ENCODE results near the gene MZT2A. TPM values are rescaled to one million over a fixed set of nuclear protein-coding genes. Genes with fewer than 3 reads are reported as not detected.

The MZT2A gene
- total RNA-seq (2022; extraction: Qiagen RNA extraction; ENCODE audit: low read depth): 111 to 203 TPM (median 182 TPM) in 5 replicates

GRCh38 chr2:131492015-131492417 lies at the start of gene MZT2A:
Gene MZT2A, minus strand, starts transcription at chr2:131492397. Its CDS starts 21 bp downstream, at chr2:131492376.

GRCh38 chr2:131527131-131528001 lies 35.2 kb upstream of the MZT2A start, which contains the start of gene CCDC74A:
Gene CCDC74A, plus strand, starts transcription at chr2:131527888. Its CDS starts 83 bp downstream, at chr2:131527971.

GRCh38 chr2:131475831-131476230 lies 16.4 kb downstream of the MZT2A start, which contains the start of gene TUBA3D:
Gene TUBA3D, plus strand, starts transcription at chr2:131476119. Its CDS starts 81 bp downstream, at chr2:131476200.

Other genes starting within 250 kb of the MZT2A start
- 0.09 TPM in 1 of 5 replicates, not detected in the others for gene RAB6D, start 128.2 kb downstream of the MZT2A start, total RNA-seq (2022; extraction: Qiagen RNA extraction; ENCODE audit: low read depth)
- 0.17 TPM in 1 of 5 replicates, not detected in the others for gene TUBA3D, start 16.3 kb downstream of the MZT2A start, total RNA-seq (2022; extraction: Qiagen RNA extraction; ENCODE audit: low read depth)
- gene CCDC74A, start 35.5 kb upstream of the MZT2A start, total RNA-seq (2022; extraction: Qiagen RNA extraction; ENCODE audit: low read depth): 11.8 to 18.8 TPM (median 16.0 TPM) in 5 replicates

Measured in A549 treated with RU486 at 1 μM for 4 hours (cell line).